Measurements from ENCODE around the gene CPPED1. TPM values are rescaled to one million over a fixed set of nuclear protein-coding genes. Genes with fewer than 3 reads are reported as not detected.

The CPPED1 gene
- total RNA-seq, 1 donor from 2014 or later = 41.3 TPM

- H3K36me3 Mint-ChIP-seq (ENCODE audit: unreplicated experiment) = peaks cover 7% of the 10 kb centered on the region
- H3K9me3 Mint-ChIP-seq (ENCODE audit: unreplicated experiment) = peaks cover 1% of the 10 kb centered on the region
- no peaks in the 10 kb centered on the region for H3K27me3 Mint-ChIP-seq (ENCODE audit: unreplicated experiment)
- H3K4me3 Mint-ChIP-seq (ENCODE audit: unreplicated experiment) = no peak overlapping the region
- no peak for DNase-seq
- H3K4me1 Mint-ChIP-seq (ENCODE audit: low read depth, unreplicated experiment) = peaks cover 2% of the 10 kb centered on the region
- H3K27ac Mint-ChIP-seq (ENCODE audit: unreplicated experiment) = no peak overlapping the region
- no peak for TF ChIP-seq CTCF (IDR thresholded peaks at IDR 0.05; ENCODE audit: partially characterized antibody, unreplicated experiment)
These were observed 33.6 kb upstream of the CPPED1 start for GRCh38 chr16:12837291-12837690.

GRCh38 chr16:12833926-12834325 is 30.2 kb upstream of the CPPED1 start:
- Mint-ChIP-seq H3K4me3 (ENCODE audit: unreplicated experiment) (no peak overlapping the region), H3K9me3 (ENCODE audit: unreplicated experiment) (peaks cover 1% of the 10 kb centered on the region), H3K27me3 (ENCODE audit: unreplicated experiment) (no peaks in the 10 kb centered on the region), H3K4me1 (ENCODE audit: low read depth, unreplicated experiment) (peaks cover 2% of the 10 kb centered on the region), H3K36me3 (ENCODE audit: unreplicated experiment) (peaks cover 7% of the 10 kb centered on the region), H3K27ac (ENCODE audit: unreplicated experiment) (peak overlapping the region; percentile 62)
- DNase-seq = peak; percentile 54
- TF ChIP-seq CTCF (IDR thresholded peaks at IDR 0.05; ENCODE audit: partially characterized antibody, unreplicated experiment) = no peak

GRCh38 chr16:12829096-12829888 is 25.6 kb upstream of the CPPED1 start:
- H3K4me1 Mint-ChIP-seq (ENCODE audit: low read depth, unreplicated experiment) = peaks cover 2% of the 10 kb centered on the region
- H3K27me3 Mint-ChIP-seq (ENCODE audit: unreplicated experiment) = no peaks in the 10 kb centered on the region
- TF ChIP-seq CTCF (IDR thresholded peaks at IDR 0.05; ENCODE audit: partially characterized antibody, unreplicated experiment) = no peak
- H3K4me3 Mint-ChIP-seq (ENCODE audit: unreplicated experiment) = no peak overlapping the region
- no peaks in the 10 kb centered on the region for H3K9me3 Mint-ChIP-seq (ENCODE audit: unreplicated experiment)
- DNase-seq = no peak
- no peaks in the 10 kb centered on the region for H3K36me3 Mint-ChIP-seq (ENCODE audit: unreplicated experiment)
- no peak overlapping the region for H3K27ac Mint-ChIP-seq (ENCODE audit: unreplicated experiment)

GRCh38 chr16:12828206-12828605 is 24.5 kb upstream of the CPPED1 start:
- no peak for DNase-seq
- H3K4me3 Mint-ChIP-seq (ENCODE audit: unreplicated experiment) = no peak overlapping the region
- TF ChIP-seq CTCF (IDR thresholded peaks at IDR 0.05; ENCODE audit: partially characterized antibody, unreplicated experiment) = no peak
- no peaks in the 10 kb centered on the region for H3K9me3 Mint-ChIP-seq (ENCODE audit: unreplicated experiment)
- no peaks in the 10 kb centered on the region for H3K4me1 Mint-ChIP-seq (ENCODE audit: low read depth, unreplicated experiment)
- H3K27me3 Mint-ChIP-seq (ENCODE audit: unreplicated experiment) = no peaks in the 10 kb centered on the region
- no peak overlapping the region for H3K27ac Mint-ChIP-seq (ENCODE audit: unreplicated experiment)
- no peaks in the 10 kb centered on the region for H3K36me3 Mint-ChIP-seq (ENCODE audit: unreplicated experiment)

GRCh38 chr16:12826559-12826958 is 22.9 kb upstream of the CPPED1 start:
- no peak overlapping the region for H3K4me3 Mint-ChIP-seq (ENCODE audit: unreplicated experiment)
- no peaks in the 10 kb centered on the region for H3K9me3 Mint-ChIP-seq (ENCODE audit: unreplicated experiment)
- no peak for TF ChIP-seq CTCF (IDR thresholded peaks at IDR 0.05; ENCODE audit: partially characterized antibody, unreplicated experiment)
- H3K36me3 Mint-ChIP-seq (ENCODE audit: unreplicated experiment) = no peaks in the 10 kb centered on the region
- no peak for DNase-seq
- no peaks in the 10 kb centered on the region for H3K4me1 Mint-ChIP-seq (ENCODE audit: low read depth, unreplicated experiment)
- H3K27ac Mint-ChIP-seq (ENCODE audit: unreplicated experiment) = no peak overlapping the region
- no peaks in the 10 kb centered on the region for H3K27me3 Mint-ChIP-seq (ENCODE audit: unreplicated experiment)

Measured in glutamatergic neuron (in vitro differentiated cells).